ENCODE measurements around the gene CTH.

GRCh38 chr1:70477090-70477489, 66.0 kb downstream of the CTH start:
- no peak for TF ChIP-seq TAF1 (IDR thresholded peaks at IDR 0.05; ENCODE audit: borderline replicate concordance, low read depth, low read length)
- no peak for TF ChIP-seq POLR2A (IDR thresholded peaks at IDR 0.05; ENCODE audit: low read depth, low read length)
- TF ChIP-seq POLR2AphosphoS5 (IDR thresholded peaks at IDR 0.05; ENCODE audit: low read depth, low read length), result no peak

Measured in GM12892 (cell line).